ENCODE measurements around the gene LAMB3.

DNA sequence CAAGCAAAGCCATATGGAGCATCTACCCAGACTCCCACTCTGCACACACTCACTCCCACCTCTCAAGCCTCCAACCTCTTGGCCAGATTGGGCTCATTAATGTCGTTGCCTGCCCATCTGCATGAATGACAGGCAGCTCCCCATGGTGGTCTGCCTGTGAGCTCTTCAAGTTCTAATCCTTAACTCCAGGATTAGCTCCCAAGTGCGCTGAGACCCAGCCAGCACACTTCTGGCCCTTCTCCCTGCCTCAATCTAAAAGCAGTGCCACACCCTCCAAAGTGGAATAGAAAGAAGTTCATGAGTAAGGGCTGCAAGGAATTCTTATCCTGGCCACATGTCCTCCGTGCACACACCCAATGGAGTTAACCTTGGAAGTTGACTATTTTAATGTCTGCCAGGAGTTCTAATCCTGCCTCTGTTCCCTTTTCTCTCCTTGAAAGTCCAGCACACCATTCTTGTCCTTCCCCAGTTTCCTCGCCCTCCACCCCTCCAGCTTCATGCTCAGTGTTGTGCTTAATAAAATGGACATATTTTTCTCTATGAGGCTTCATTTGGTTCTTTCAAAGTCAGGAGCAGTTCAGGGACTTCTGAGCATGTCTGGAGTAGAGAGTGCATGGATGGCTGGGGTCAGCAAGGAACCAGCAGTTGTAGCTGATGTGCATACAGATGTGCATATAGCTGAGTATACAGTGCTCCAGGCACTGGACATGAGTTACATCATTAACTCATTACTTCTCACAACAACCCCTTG, 38.6 kb downstream of the LAMB3 start:
- TF ChIP-seq, protein P1, sequence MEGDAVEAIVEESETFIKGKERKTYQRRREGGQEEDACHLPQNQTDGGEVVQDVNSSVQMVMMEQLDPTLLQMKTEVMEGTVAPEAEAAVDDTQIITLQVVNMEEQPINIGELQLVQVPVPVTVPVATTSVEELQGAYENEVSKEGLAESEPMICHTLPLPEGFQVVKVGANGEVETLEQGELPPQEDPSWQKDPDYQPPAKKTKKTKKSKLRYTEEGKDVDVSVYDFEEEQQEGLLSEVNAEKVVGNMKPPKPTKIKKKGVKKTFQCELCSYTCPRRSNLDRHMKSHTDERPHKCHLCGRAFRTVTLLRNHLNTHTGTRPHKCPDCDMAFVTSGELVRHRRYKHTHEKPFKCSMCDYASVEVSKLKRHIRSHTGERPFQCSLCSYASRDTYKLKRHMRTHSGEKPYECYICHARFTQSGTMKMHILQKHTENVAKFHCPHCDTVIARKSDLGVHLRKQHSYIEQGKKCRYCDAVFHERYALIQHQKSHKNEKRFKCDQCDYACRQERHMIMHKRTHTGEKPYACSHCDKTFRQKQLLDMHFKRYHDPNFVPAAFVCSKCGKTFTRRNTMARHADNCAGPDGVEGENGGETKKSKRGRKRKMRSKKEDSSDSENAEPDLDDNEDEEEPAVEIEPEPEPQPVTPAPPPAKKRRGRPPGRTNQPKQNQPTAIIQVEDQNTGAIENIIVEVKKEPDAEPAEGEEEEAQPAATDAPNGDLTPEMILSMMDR (IDR thresholded peaks at IDR 0.05), result no peak
- TF ChIP-seq POLR2AphosphoS5 (IDR thresholded peaks at IDR 0.05) (no peak), POLR2A (IDR thresholded peaks at IDR 0.05) (no peak)
